Mammary microvascular endothelial cell (primary cell): ENCODE results near the gene PATZ1. TPM values are rescaled to one million over a fixed set of nuclear protein-coding genes. Genes with fewer than 3 reads are reported as not detected.

Experiments
- total RNA-seq: library from RNA; depleted of rRNA; stranded (reverse); fragments of >200 nt; gene quantifications from 2 replicates; pipeline ENCODE4 v1.2.3, GENCODE V29; 2015

Gene PATZ1, protein sequence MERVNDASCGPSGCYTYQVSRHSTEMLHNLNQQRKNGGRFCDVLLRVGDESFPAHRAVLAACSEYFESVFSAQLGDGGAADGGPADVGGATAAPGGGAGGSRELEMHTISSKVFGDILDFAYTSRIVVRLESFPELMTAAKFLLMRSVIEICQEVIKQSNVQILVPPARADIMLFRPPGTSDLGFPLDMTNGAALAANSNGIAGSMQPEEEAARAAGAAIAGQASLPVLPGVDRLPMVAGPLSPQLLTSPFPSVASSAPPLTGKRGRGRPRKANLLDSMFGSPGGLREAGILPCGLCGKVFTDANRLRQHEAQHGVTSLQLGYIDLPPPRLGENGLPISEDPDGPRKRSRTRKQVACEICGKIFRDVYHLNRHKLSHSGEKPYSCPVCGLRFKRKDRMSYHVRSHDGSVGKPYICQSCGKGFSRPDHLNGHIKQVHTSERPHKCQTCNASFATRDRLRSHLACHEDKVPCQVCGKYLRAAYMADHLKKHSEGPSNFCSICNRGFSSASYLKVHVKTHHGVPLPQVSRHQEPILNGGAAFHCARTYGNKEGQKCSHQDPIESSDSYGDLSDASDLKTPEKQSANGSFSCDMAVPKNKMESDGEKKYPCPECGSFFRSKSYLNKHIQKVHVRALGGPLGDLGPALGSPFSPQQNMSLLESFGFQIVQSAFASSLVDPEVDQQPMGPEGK
- total RNA-seq = 10.1 and 10.6 TPM in 2 replicates

DNA sequence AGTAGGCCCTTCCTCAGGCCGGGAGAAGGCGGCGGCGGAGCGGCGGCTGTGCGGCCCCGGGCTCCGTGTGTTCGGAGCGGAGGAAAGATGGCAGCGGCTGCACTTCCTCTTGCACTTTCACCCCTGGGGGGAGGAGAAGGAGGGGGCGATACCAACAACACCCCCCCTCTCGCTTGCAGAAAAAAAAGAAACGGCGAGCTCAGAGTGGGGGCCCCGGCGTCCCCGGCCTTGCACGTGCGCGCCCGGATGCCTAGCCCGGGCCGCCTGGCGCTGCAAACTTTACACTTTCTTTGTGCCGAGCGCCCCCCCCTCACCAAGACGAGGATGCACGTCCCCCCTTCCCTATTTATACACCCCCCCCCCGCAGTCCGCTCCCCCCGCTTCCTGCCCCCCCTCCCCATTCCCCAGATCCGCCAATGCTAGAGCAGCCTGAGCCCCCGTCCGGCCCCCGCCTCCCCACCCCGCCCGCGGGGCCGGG lies at the start of gene PATZ1:
PATZ1 (minus strand) TSS at position 92 of the 478 bp plus-strand sequence. CDS start 744 bp downstream, outside the sequence.

DNA sequence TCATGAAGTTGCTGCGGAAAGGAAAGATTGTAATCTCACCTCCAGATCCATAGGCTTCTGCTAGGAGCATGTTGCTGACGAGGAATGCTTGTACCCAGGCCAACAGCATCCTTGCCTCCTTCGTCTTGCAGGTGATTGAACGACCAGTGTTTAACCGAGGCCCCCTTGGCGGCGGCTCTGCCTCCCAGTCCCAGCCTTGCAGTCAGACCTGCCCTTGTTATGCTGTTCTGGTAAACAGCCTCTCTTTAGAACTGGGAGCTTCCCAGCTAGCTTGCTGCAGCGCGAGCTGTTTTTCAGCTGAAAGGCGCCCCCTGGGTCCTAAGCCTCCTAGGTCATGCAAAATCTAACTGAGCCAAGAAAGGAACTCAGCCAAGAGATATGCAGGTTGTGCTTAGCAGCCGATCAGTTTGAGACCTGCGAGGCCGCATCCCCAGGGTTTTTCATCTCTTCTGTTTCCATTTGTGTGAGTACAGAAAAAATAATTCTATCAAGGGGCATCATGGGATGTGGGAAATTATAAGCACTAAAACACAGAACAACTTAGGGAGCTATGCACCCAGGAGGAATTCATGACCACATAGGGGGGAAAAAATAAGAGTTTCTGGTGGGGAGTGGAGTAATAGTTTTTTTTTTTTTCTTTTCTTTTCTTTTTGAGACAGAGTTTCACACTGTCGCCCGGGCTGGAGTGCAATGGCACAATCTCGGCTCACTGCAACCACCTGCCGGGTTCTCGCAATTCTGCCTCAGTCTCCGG lies 53.7 kb downstream of the PATZ1 start, which contains the start of gene PIK3IP1:
PIK3IP1 (minus strand) TSS at position 253 of the 754 bp plus-strand sequence; CDS start at position 109, 144 bp downstream.

Other genes starting within 250 kb of the PATZ1 start
- 105 and 123 TPM in 2 replicates for gene SELENOM, start 238.8 kb downstream of the PATZ1 start, total RNA-seq
- not detected in 2 replicates for gene INPP5J, start 223.4 kb downstream of the PATZ1 start, total RNA-seq
- not detected in 2 replicates for gene PLA2G3, start 205.8 kb downstream of the PATZ1 start, total RNA-seq
- 25.6 and 28.6 TPM in 2 replicates for gene RNF185, start 186.2 kb downstream of the PATZ1 start, total RNA-seq
- 37.0 and 40.0 TPM in 2 replicates for gene LIMK2, start 134.0 kb downstream of the PATZ1 start, total RNA-seq
- gene PIK3IP1, start 53.9 kb downstream of the PATZ1 start, total RNA-seq = 5.5 and 6.3 TPM in 2 replicates
- gene DRG1, start 53.3 kb upstream of the PATZ1 start, total RNA-seq = 68.8 and 70.5 TPM in 2 replicates
- gene EIF4ENIF1, start 143.5 kb upstream of the PATZ1 start, total RNA-seq = 6.4 and 7.3 TPM in 2 replicates
- 12.0 and 13.4 TPM in 2 replicates for gene SFI1, start 150.2 kb upstream of the PATZ1 start, total RNA-seq